Measurements from ENCODE around the gene MPL. TPM values are rescaled to one million over a fixed set of nuclear protein-coding genes. Genes with fewer than 3 reads are reported as not detected.

The MPL gene
- total and polyA plus RNA-seq, 2 of the 13 experiments (the other 11 are each of a cell fraction or from before 2014, with no cell fraction given) = not detected

DNA sequence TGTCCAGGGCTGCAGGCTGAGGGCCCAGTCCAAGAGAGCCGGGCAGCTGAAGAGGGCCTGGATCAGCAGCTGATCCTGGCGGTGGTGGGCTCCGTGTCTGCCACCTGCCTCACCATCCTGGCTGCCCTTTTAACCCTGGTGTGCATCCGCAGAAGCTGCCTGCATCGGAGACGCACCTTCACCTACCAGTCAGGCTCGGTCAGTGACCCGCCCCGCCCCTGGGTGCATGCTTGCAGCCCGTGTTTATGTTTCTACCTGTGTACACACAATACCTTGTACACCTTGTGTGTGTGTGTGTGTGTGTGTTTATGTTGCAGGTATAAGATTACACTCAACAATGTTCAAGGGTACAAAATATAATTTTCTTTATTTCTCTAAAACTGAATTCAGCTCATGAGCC is 23.8 kb upstream of the MPL start:
- BruUV-seq (replicated peaks) = no TSS peak
- Histone ChIP-seq H3K4me1 (ENCODE audit: insufficient read depth, low read length) (peaks cover 31% of the 10 kb centered on the region), H3K79me2 (ENCODE audit: insufficient read depth, low read length) (no peaks in the 10 kb centered on the region), H3K9ac (ENCODE audit: insufficient read depth, low read depth, low read length) (no peak overlapping the region), H3K4me3 (replicated peaks in 1 of 3; ENCODE audit: insufficient read depth in 1 of 3, low read depth in 2 of 3, low read length in 3 of 3) (no peak overlapping the region), H3K27ac (ENCODE audit: extremely low read length, insufficient read depth, low read length) (no peak overlapping the region), H3K27me3 (ENCODE audit: control insufficient read depth in 1 of 2, insufficient read depth in 2 of 2, low read length in 2 of 2) (peaks cover 7 to 47% of the 10 kb centered on the region in 2 experiments), H4K20me1 (ENCODE audit: insufficient read depth, low read length) (no peaks in the 10 kb centered on the region), H3K36me3 (replicated peaks in 1 of 2; ENCODE audit: control insufficient read depth in 1 of 2, insufficient read depth in 2 of 2, low read length in 2 of 2) (no peaks in the 10 kb centered on the region), H2AFZ (ENCODE audit: low read length) (no peak overlapping the region), H3K4me2 (ENCODE audit: low read depth, low read length) (peak overlapping the region; percentile 27; the same call in 1 of the 2 replicates), H3K9me3 (ENCODE audit: low read length) (no peaks in the 10 kb centered on the region)
- intact Hi-C loops (cut with micrococcal nuclease; ENCODE audit: unreplicated experiment) (no loop called here), in situ Hi-C loops (cut with HindIII; ENCODE audit: extremely low pct_ligation_motif_present, low pct_unique_long_range_greater_than_20kb) (no loop called here)
- FAIRE-seq (no peak), DNase-seq (ENCODE audit: low spot score) (no peak), ATAC-seq (peak; percentile 25)
- ChIA-PET CTCF (ENCODE audit: low intra/inter-chr PET ratio, low total read pairs) (no interaction called here), POLR2A (no interaction called here)
- WGBS (ENCODE audit: low lambda C conversion rate) = 20% methylated on average over 2 of the region's 10 CpGs
- TF ChIP-seq ZNF543 (CRISPR knock-in tag; IDR thresholded peaks at IDR 0.05) = no peak
- peak; percentile 83 for TF ChIP-seq RARA (CRISPR knock-in tag; IDR thresholded peaks at IDR 0.05)
- 0 out of 2 replicates have a peak, but pooled peaks have one; percentile 12 for TF ChIP-seq SAP130 (CRISPR knock-in tag; IDR thresholded peaks at IDR 0.05; ENCODE audit: low read depth)
- peak; percentile 48 for TF ChIP-seq NR2F6 (IDR thresholded peaks at IDR 0.05)
- peak; percentile 63; the same call in 1 of the 2 replicates for TF ChIP-seq NR2F6 (CRISPR knock-in tag; IDR thresholded peaks at IDR 0.05)
- TF ChIP-seq RXRB (CRISPR knock-in tag; IDR thresholded peaks at IDR 0.05; ENCODE audit: borderline replicate concordance) = peak; percentile 80
- no peak for TF ChIP-seq ZNF747 (CRISPR knock-in tag; IDR thresholded peaks at IDR 0.05; ENCODE audit: borderline replicate concordance)
- TF ChIP-seq FOXA3 (CRISPR knock-in tag; IDR thresholded peaks at IDR 0.05) = peak; percentile 65; the same call in 1 of the 2 replicates
- no peak for TF ChIP-seq SOX6 (IDR thresholded peaks at IDR 0.05)
- TF ChIP-seq SOX6 (CRISPR knock-in tag; IDR thresholded peaks at IDR 0.05) = peak; percentile 39; the same call in 1 of the 2 replicates
- TF ChIP-seq, protein P1, sequence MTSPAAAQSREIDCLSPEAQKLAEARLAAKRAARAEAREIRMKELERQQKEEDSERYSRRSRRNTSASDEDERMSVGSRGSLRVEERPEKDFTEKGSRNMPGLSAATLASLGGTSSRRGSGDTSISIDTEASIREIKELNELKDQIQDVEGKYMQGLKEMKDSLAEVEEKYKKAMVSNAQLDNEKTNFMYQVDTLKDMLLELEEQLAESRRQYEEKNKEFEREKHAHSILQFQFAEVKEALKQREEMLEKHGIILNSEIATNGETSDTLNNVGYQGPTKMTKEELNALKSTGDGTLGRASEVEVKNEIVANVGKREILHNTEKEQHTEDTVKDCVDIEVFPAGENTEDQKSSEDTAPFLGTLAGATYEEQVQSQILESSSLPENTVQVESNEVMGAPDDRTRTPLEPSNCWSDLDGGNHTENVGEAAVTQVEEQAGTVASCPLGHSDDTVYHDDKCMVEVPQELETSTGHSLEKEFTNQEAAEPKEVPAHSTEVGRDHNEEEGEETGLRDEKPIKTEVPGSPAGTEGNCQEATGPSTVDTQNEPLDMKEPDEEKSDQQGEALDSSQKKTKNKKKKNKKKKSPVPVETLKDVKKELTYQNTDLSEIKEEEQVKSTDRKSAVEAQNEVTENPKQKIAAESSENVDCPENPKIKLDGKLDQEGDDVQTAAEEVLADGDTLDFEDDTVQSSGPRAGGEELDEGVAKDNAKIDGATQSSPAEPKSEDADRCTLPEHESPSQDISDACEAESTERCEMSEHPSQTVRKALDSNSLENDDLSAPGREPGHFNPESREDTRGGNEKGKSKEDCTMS (CRISPR knock-in tag; conservative IDR thresholded peaks at IDR 0.05) = no peak
- no peak for TF ChIP-seq TBX2 (CRISPR knock-in tag; IDR thresholded peaks at IDR 0.05; ENCODE audit: borderline replicate concordance)
- no peak for TF ChIP-seq ZNF816 (CRISPR knock-in tag; IDR thresholded peaks at IDR 0.05; ENCODE audit: borderline replicate concordance)
- TF ChIP-seq, protein P2, sequence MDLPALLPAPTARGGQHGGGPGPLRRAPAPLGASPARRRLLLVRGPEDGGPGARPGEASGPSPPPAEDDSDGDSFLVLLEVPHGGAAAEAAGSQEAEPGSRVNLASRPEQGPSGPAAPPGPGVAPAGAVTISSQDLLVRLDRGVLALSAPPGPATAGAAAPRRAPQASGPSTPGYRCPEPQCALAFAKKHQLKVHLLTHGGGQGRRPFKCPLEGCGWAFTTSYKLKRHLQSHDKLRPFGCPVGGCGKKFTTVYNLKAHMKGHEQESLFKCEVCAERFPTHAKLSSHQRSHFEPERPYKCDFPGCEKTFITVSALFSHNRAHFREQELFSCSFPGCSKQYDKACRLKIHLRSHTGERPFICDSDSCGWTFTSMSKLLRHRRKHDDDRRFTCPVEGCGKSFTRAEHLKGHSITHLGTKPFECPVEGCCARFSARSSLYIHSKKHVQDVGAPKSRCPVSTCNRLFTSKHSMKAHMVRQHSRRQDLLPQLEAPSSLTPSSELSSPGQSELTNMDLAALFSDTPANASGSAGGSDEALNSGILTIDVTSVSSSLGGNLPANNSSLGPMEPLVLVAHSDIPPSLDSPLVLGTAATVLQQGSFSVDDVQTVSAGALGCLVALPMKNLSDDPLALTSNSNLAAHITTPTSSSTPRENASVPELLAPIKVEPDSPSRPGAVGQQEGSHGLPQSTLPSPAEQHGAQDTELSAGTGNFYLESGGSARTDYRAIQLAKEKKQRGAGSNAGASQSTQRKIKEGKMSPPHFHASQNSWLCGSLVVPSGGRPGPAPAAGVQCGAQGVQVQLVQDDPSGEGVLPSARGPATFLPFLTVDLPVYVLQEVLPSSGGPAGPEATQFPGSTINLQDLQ (CRISPR knock-in tag; IDR thresholded peaks at IDR 0.05) = no peak
- peak; percentile 52; the same call in 1 of the 2 replicates for TF ChIP-seq SOX5 (CRISPR knock-in tag; IDR thresholded peaks at IDR 0.05; ENCODE audit: borderline replicate concordance)
- no peak for TF ChIP-seq MIER3 (CRISPR knock-in tag; IDR thresholded peaks at IDR 0.05; ENCODE audit: borderline replicate concordance)
- TF ChIP-seq ISX (CRISPR knock-in tag; conservative IDR thresholded peaks at IDR 0.05) = no peak
- TF ChIP-seq NR2F2 (IDR thresholded peaks at IDR 0.05; ENCODE audit: borderline replicate concordance, low read depth) = 0 out of 2 replicates have a peak, but pooled peaks have one; percentile 34
- TF ChIP-seq, protein P3, sequence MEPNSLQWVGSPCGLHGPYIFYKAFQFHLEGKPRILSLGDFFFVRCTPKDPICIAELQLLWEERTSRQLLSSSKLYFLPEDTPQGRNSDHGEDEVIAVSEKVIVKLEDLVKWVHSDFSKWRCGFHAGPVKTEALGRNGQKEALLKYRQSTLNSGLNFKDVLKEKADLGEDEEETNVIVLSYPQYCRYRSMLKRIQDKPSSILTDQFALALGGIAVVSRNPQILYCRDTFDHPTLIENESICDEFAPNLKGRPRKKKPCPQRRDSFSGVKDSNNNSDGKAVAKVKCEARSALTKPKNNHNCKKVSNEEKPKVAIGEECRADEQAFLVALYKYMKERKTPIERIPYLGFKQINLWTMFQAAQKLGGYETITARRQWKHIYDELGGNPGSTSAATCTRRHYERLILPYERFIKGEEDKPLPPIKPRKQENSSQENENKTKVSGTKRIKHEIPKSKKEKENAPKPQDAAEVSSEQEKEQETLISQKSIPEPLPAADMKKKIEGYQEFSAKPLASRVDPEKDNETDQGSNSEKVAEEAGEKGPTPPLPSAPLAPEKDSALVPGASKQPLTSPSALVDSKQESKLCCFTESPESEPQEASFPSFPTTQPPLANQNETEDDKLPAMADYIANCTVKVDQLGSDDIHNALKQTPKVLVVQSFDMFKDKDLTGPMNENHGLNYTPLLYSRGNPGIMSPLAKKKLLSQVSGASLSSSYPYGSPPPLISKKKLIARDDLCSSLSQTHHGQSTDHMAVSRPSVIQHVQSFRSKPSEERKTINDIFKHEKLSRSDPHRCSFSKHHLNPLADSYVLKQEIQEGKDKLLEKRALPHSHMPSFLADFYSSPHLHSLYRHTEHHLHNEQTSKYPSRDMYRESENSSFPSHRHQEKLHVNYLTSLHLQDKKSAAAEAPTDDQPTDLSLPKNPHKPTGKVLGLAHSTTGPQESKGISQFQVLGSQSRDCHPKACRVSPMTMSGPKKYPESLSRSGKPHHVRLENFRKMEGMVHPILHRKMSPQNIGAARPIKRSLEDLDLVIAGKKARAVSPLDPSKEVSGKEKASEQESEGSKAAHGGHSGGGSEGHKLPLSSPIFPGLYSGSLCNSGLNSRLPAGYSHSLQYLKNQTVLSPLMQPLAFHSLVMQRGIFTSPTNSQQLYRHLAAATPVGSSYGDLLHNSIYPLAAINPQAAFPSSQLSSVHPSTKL (CRISPR knock-in tag; IDR thresholded peaks at IDR 0.05) = 0 out of 2 replicates have a peak, but pooled peaks have one; percentile 39

Measured in HepG2 (cell line).